Measurements from ENCODE around the gene BRWD1.

BRWD1 gene

DNA sequence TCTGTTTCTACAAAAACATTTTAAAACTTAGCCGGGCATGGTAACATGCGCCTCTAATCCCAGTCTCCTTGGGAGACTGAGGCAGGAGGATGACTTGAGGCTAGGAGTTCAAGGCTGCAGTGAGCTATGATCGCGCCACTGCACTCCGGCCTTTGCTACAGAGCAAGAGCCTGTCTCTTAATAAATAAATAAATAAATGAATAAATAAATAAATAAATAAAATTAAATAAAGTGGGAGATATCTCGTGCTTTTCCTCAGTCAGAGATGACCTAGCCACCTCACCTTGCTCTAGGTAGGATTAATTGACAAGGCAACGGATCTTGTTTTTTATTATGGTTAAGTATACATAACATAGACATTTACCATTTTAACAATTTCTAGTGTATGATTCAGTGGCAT, 14.3 kb upstream of the BRWD1 start:
- no peak overlapping the region for H3K4me3 ChIP-seq (ENCODE audit: insufficient read length, low read depth)
- no peaks in the 10 kb centered on the region for H3K27me3 ChIP-seq (ENCODE audit: insufficient read depth, insufficient read length)
- H3K9me3 ChIP-seq (ENCODE audit: insufficient read depth, low read length): no peaks in the 10 kb centered on the region
- TF ChIP-seq YY1 (IDR thresholded peaks at IDR 0.05; ENCODE audit: insufficient read depth, insufficient read length) (no peak), ZNF274 (IDR thresholded peaks at IDR 0.05; ENCODE audit: low read depth, low read length) (no peak), SUZ12 (IDR thresholded peaks at IDR 0.05; ENCODE audit: extremely low read depth, insufficient read depth, insufficient read length) (no peak)
- H3K36me3 ChIP-seq (ENCODE audit: insufficient read depth, insufficient read length, low read length): no peaks in the 10 kb centered on the region
- H3K9ac ChIP-seq (ENCODE audit: insufficient read length, low read depth): no peak overlapping the region
- DNase-seq (ENCODE audit: low read depth, low spot score): no peak
- H3K4me1 ChIP-seq (ENCODE audit: insufficient read depth, insufficient read length): peaks cover 3% of the 10 kb centered on the region

DNA sequence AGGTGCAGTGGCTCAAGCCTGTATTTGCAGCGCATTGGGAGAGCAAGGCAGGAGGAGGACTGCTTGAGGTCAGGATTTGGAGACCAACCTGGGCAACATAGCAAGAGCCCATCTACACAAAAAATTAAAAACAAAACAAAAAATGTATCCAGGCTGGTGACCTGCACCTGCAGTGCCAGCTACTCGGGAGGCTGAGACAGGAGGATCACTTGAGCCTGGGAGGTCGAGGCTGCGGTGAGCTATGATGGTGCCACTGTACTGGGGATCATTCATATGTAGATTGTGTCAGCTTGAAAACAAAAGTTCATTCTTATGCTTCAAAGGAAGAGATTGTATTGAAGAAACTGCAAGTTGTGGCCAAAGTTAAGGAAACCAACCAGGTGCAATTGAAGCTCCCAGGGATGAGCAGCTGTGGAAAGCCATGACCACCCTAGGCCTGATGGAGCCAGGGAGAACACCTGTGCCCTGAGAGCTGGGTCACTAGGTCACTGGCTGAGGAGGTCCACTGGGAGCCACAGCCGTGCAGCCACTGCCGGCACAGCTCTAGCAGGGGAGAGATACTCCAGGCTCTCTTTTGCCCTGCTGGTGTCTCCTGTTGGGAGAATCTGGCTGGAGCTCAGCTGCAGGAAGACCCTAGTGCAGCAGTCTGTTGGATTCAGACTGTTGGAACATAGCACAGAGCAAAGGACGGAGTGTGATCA, 13.3 kb upstream of the BRWD1 start:
- H3K27me3 ChIP-seq (ENCODE audit: insufficient read depth, insufficient read length): no peaks in the 10 kb centered on the region
- DNase-seq (ENCODE audit: low read depth, low spot score): no peak
- no peaks in the 10 kb centered on the region for H3K36me3 ChIP-seq (ENCODE audit: insufficient read depth, insufficient read length, low read length)
- H3K9me3 ChIP-seq (ENCODE audit: insufficient read depth, low read length): no peaks in the 10 kb centered on the region
- no peak overlapping the region for H3K9ac ChIP-seq (ENCODE audit: insufficient read length, low read depth)
- no peak overlapping the region for H3K4me3 ChIP-seq (ENCODE audit: insufficient read length, low read depth)
- no peaks in the 10 kb centered on the region for H3K4me1 ChIP-seq (ENCODE audit: insufficient read depth, insufficient read length)
- TF ChIP-seq SUZ12 (IDR thresholded peaks at IDR 0.05; ENCODE audit: extremely low read depth, insufficient read depth, insufficient read length) (no peak), YY1 (IDR thresholded peaks at IDR 0.05; ENCODE audit: insufficient read depth, insufficient read length) (no peak), ZNF274 (IDR thresholded peaks at IDR 0.05; ENCODE audit: low read depth, low read length) (no peak)

DNA sequence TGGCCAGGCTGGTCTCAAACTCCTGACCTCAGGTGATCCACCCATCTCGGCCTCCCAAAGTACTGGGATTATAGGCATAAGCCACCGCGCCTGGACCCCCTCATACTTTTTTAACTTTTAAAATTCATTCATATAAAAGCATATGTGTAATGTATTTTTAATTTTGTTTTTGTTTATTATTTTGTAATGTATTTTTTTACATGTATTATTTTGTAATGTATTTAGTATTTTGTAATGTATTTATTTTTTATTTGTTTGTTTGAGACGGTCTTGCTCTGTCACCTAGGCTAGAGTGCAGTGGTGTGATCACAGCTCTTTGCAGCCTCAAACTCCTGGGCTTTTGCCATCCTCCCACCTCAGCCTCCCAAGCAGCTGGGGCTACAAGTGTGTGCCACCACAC, 12.0 kb upstream of the BRWD1 start:
- no peak for DNase-seq (ENCODE audit: low read depth, low spot score)
- Histone ChIP-seq H3K27me3 (ENCODE audit: insufficient read depth, insufficient read length) (no peaks in the 10 kb centered on the region), H3K9ac (ENCODE audit: insufficient read length, low read depth) (no peak overlapping the region), H3K4me3 (ENCODE audit: insufficient read length, low read depth) (no peak overlapping the region), H3K36me3 (ENCODE audit: insufficient read depth, insufficient read length, low read length) (no peaks in the 10 kb centered on the region), H3K9me3 (ENCODE audit: insufficient read depth, low read length) (no peaks in the 10 kb centered on the region), H3K4me1 (ENCODE audit: insufficient read depth, insufficient read length) (no peaks in the 10 kb centered on the region)
- no peak for TF ChIP-seq ZNF274 (IDR thresholded peaks at IDR 0.05; ENCODE audit: low read depth, low read length)

DNA sequence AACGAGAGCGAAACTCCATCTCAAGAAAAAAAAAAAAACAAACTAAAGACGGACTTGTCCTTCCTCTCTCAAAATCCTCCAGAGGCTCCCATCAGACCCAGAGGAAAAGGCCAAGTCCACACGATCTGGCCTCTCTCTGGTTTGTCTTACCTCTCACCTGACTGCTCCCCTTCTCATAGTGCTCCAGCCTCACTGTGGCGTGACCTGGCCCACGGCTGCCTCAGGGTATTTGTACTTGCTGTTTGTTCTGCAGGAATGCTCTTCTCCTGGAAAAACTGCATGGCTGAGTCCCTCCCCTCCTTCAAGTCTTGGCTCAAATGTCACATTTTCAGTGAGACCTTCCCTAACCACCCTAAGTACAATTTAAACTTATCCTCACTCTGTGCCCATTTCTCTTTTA, 8.0 kb upstream of the BRWD1 start:
- TF ChIP-seq SUZ12 (IDR thresholded peaks at IDR 0.05; ENCODE audit: extremely low read depth, insufficient read depth, insufficient read length): no peak
- no peak for TF ChIP-seq ZNF274 (IDR thresholded peaks at IDR 0.05; ENCODE audit: low read depth, low read length)
- no peak for TF ChIP-seq YY1 (IDR thresholded peaks at IDR 0.05; ENCODE audit: insufficient read depth, insufficient read length)
- no peak overlapping the region for H3K9ac ChIP-seq (ENCODE audit: insufficient read length, low read depth)
- H3K4me1 ChIP-seq (ENCODE audit: insufficient read depth, insufficient read length): no peaks in the 10 kb centered on the region
- H3K27me3 ChIP-seq (ENCODE audit: insufficient read depth, insufficient read length): no peaks in the 10 kb centered on the region
- peaks cover 9% of the 10 kb centered on the region for H3K36me3 ChIP-seq (ENCODE audit: insufficient read depth, insufficient read length, low read length)
- H3K9me3 ChIP-seq (ENCODE audit: insufficient read depth, low read length): no peaks in the 10 kb centered on the region
- DNase-seq (ENCODE audit: low read depth, low spot score): no peak
- H3K4me3 ChIP-seq (ENCODE audit: insufficient read length, low read depth): no peak overlapping the region

DNA sequence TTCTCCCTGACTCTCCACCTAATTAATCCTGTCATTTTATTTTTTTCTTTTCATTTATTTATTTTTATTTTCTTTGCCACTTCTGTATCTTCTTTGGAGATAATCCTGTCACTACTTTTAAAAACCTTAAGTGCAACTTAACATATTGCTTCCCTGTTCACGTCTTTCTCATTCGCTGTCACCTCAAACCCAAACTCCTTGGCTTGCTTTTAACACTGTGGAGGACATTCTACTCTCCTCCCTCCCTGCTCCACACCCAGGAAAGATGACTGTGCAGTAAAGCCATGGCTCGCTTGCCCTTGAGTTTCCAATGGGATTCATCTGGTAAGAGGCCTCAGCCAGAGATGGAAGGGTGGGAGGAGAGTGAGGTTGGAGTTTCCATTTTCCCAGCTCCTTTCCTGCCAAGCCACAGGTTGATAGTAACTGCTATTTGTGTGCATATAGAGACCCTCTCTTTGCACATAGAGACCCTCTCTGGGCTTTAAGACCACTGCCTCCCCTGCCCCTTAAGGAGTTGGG, 6.4 kb upstream of the BRWD1 start:
- no peak for DNase-seq (ENCODE audit: low read depth, low spot score)
- Histone ChIP-seq H3K4me1 (ENCODE audit: insufficient read depth, insufficient read length) (no peaks in the 10 kb centered on the region), H3K9me3 (ENCODE audit: insufficient read depth, low read length) (no peaks in the 10 kb centered on the region), H3K9ac (ENCODE audit: insufficient read length, low read depth) (no peak overlapping the region), H3K4me3 (ENCODE audit: insufficient read length, low read depth) (no peak overlapping the region), H3K36me3 (ENCODE audit: insufficient read depth, insufficient read length, low read length) (peaks cover 9% of the 10 kb centered on the region), H3K27me3 (ENCODE audit: insufficient read depth, insufficient read length) (no peaks in the 10 kb centered on the region)
- TF ChIP-seq YY1 (IDR thresholded peaks at IDR 0.05; ENCODE audit: insufficient read depth, insufficient read length): no peak
- TF ChIP-seq SUZ12 (IDR thresholded peaks at IDR 0.05; ENCODE audit: extremely low read depth, insufficient read depth, insufficient read length): no peak
- no peak for TF ChIP-seq ZNF274 (IDR thresholded peaks at IDR 0.05; ENCODE audit: low read depth, low read length)

DNA sequence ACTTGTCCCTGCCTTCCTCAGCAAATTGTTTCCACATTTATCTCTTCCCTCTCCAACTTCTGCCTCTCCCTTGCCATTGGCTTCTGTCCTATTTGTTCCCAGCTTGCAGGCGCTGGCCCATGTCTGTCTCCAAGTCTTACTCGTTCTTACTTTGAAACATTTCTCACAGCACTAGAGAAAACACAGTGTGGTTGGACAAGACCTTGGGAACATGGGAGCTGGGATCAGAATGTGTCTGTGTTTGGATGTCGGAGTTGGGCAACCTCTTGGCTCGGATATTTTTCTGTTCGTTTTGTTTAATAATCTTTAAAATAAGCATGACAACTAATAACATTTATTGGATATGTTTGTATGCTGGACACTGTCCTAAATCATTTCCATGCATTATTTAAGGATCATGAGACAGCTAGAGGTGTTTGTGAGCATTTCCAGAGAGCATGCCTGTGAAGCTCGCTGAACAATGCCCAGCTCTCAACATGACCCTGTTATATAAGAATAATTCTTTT, 5.9 kb upstream of the BRWD1 start:
- no peaks in the 10 kb centered on the region for H3K27me3 ChIP-seq (ENCODE audit: insufficient read depth, insufficient read length)
- peaks cover 4% of the 10 kb centered on the region for H3K4me1 ChIP-seq (ENCODE audit: insufficient read depth, insufficient read length)
- TF ChIP-seq ZNF274 (IDR thresholded peaks at IDR 0.05; ENCODE audit: low read depth, low read length) (no peak), YY1 (IDR thresholded peaks at IDR 0.05; ENCODE audit: insufficient read depth, insufficient read length) (no peak), SUZ12 (IDR thresholded peaks at IDR 0.05; ENCODE audit: extremely low read depth, insufficient read depth, insufficient read length) (no peak)
- peaks cover 9% of the 10 kb centered on the region for H3K36me3 ChIP-seq (ENCODE audit: insufficient read depth, insufficient read length, low read length)
- no peak for DNase-seq (ENCODE audit: low read depth, low spot score)
- H3K9me3 ChIP-seq (ENCODE audit: insufficient read depth, low read length): no peaks in the 10 kb centered on the region
- no peak overlapping the region for H3K4me3 ChIP-seq (ENCODE audit: insufficient read length, low read depth)
- H3K9ac ChIP-seq (ENCODE audit: insufficient read length, low read depth): no peak overlapping the region

DNA sequence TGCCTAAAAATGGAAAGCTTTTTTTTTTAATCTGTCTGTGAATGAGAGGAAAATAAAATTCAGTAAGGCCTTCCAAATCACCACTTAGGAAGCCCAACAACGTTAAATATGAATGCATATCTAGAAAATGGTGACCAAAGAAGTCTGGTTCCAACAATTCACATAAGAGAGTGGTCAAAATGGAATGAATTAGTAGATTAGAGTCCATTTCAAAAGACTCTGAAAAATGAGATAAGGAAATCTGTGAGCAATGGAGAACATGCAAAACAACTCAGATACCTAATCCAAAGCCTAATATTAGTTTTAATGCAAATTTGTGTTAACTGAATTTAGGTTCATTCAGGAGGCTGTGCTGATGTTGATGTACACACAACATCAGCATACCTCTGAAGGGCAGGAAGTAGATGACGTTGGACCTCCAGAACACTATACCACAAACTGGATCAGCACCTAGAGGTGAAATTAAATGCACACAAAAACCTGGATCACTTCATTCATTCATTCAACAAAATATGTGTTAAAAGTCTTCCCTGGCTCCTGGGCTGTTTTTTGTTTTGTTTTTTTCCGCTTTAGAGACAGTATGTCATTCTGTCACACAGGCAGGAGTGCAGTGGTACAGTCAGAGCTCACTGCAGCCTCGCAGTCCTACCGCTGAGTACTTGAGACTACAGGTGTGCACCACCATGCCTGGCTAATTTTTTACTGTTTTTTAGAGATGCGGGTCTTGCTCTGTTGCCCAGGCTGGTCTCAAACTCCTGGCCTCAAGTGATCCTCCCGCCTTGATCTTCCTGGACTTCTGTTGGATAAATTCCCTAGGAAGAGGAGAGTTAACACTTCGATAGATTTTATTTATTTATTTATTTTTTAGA, 4.9 kb upstream of the BRWD1 start:
- no peak for DNase-seq (ENCODE audit: low read depth, low spot score)
- H3K4me1 ChIP-seq (ENCODE audit: insufficient read depth, insufficient read length): peaks cover 4% of the 10 kb centered on the region
- H3K4me3 ChIP-seq (ENCODE audit: insufficient read length, low read depth): no peak overlapping the region
- H3K9me3 ChIP-seq (ENCODE audit: insufficient read depth, low read length): no peaks in the 10 kb centered on the region
- peaks cover 9% of the 10 kb centered on the region for H3K36me3 ChIP-seq (ENCODE audit: insufficient read depth, insufficient read length, low read length)
- no peaks in the 10 kb centered on the region for H3K27me3 ChIP-seq (ENCODE audit: insufficient read depth, insufficient read length)
- no peak for TF ChIP-seq YY1 (IDR thresholded peaks at IDR 0.05; ENCODE audit: insufficient read depth, insufficient read length)
- no peak for TF ChIP-seq ZNF274 (IDR thresholded peaks at IDR 0.05; ENCODE audit: low read depth, low read length)
- TF ChIP-seq SUZ12 (IDR thresholded peaks at IDR 0.05; ENCODE audit: extremely low read depth, insufficient read depth, insufficient read length): no peak
- no peak overlapping the region for H3K9ac ChIP-seq (ENCODE audit: insufficient read length, low read depth)

All from NT2/D1 (cell line).